GM18499 (cell line): Measurements from ENCODE around the gene ITPRIPL2.

ENCODE experiments used
- ATAC-seq: cut with Tn5 transposase; IDR thresholded peaks from one replicate; pipeline ENCODE4 v1.9.1; 2021; ENCODE audit warnings: moderate number of reproducible peaks; ENCODE audit not compliant: insufficient read depth, unreplicated experiment

Gene ITPRIPL2

GRCh38 chr16:19138601-19139000 is 24.8 kb downstream of the ITPRIPL2 start:
- ATAC-seq: no peak

DNA sequence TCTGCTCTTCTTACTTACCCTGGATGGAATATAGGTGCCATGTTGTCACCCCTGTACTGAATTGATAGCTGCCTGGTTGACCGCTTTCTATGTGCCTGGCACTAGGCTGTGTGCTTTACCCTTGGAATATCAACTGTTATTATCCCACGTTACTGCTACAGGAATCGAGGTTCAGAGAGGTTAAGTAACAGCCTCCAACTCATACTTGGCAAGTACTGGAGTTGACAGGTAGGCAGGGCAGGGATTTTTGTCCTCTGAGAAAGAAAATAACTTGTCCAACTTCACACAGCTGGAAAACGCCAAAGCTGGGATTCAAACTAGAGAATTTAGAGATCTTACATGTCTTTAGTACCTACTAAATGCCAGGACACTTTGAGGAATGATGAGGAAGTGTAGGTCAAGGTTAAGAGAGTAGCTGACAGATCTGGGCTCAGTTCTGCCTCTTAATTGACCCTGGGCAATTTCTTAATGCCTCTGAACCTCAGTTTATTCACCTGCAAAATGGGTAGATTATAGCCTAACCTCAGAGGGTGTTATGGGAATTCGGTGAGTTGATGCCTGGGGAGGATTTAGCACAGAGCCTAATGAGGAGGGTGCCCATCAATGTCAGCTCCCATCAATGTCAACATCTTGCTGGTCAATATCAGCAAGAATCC is 25.8 kb downstream of the ITPRIPL2 start:
- ATAC-seq: no peak

DNA sequence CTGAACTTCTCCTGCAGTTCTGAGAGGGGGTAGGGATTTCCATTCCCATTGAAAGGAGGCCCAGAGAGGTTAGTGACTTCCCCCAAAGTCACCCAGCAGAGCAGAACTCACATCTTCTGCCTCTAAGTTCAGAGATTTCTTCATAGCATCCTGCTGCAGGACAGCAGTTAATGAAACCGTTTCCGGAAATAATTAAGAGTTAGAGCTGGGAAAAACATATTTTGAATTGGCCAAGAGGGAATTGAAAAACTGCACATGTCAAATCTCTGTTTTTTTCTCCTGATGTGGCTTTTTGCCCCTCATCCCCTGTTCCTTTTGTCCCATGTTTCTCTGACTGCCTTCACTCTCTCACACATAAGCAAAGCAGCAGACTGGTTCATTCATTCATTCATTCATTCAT is 26.6 kb downstream of the ITPRIPL2 start:
- no peak for ATAC-seq

- ATAC-seq: no peak
These were observed 29.3 kb downstream of the ITPRIPL2 start for GRCh38 chr16:19142939-19143598.

DNA sequence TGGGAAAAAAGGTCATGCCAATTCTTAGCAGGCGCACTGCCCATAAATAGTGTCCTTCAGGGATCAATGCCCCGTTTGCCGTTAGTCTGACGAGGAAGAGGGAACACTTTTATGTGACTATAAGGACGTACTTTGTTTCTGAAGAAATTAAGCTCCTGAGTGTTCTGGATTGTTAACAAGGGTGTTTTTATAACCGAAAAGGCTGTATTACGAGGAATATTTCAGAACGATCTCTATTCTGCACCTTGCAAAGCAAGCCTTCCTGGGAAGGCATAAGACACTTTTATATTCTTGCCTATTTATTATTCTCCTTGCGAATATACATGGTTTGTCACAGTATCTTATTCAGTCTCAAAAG is 29.8 kb downstream of the ITPRIPL2 start:
- no peak for ATAC-seq

- ATAC-seq: no peak
These were observed 31.2 kb downstream of the ITPRIPL2 start for GRCh38 chr16:19145010-19145409.

- ATAC-seq: no peak
These were observed 33.4 kb downstream of the ITPRIPL2 start for GRCh38 chr16:19147126-19147525.

DNA sequence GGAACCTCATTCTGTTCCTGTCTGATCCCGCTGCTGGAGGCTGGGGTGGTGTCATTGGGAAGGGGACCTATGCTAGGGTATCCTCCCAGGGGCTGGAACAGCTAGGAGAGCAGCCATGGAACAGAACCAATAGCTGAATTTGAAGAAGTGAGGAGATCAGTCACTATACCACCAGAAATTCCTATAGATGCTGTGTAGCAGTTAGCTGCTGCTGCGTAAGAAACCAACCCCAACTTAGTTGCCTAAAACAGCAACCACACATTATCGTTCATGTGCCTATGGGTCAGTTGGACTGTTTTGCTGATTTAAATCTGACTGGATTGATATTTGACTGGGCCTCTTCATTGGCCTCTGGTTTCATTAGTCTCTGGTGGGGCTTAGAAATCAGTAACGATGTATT is 33.9 kb downstream of the ITPRIPL2 start:
- no peak for ATAC-seq

DNA sequence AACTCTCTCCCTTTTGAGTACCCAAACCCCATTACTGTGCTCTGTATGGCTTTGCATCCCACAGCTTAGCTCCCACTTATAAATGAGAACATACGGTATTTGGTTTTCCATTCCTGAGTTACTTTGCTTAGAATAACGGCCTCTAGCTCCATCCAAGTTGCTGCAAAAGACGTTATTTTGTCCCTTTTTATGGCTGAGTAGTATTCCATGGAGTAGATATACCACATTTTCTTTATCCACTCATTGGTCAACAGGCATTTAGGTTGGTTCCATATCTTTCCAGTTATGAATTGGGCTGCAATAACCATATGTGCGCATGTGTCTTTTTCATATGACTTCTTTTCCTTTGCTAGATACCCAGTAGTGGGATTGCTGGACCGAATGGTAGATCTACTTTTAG is 34.4 kb downstream of the ITPRIPL2 start:
- no peak for ATAC-seq

DNA sequence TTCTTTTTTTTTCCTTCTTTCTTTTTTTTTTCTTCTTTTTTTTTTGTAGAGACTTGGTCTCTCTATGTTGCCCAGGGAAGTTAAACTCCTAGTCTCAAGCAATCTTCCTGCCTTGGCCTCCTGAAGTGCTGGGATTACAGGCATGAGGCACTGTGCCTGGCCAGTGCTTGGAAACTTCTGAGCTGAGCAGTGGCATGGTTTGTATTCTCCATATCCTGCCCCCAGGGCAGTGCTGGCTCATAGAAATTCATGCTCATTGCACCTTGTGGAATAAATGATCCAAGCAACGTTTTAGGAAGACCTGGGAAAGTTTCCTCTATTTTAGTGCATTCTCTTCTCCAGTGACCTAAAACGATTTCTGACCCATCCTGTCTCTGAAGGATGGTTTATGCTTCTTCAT is 37.5 kb downstream of the ITPRIPL2 start:
- ATAC-seq: no peak

DNA sequence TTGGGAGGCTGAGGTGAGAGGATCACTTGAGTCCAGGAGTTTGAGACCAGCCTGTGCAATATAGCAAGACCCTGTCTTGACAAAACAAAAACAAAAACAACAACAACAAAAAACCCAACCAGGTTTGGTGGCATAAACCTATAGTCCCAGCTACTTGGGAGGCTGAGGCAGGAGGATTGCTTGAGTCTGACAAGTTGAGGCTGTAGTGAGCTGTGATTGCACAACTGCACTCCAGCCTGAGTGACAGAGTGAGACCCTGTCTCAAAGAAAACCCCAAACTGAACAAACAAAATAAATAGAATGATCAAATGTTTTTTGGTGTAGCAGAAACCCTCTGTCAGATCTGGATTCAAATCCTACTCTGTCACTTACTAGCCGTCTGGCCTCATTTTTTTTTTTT is 38.3 kb downstream of the ITPRIPL2 start:
- no peak for ATAC-seq

DNA sequence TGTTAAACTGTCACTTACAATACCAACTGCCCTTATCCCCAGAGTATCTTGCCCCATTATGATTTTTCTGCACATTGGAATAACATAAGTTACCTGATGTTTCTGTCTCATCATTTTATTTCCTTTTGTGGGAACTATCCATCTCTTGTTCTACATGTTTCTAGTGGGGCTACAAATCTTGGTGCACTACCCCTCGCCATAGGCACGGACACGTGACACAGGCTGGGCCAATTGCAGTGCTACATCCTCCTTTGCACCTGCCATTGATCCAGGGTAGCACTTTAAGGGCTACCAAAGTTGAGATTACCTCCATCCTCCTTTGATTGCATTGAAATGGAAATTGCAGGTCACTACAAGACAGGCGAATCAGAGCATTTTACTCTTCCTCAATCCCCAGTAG is 40.1 kb downstream of the ITPRIPL2 start:
- no peak for ATAC-seq

GRCh38 chr16:19162085-19162484 is 48.3 kb downstream of the ITPRIPL2 start:
- no peak for ATAC-seq

DNA sequence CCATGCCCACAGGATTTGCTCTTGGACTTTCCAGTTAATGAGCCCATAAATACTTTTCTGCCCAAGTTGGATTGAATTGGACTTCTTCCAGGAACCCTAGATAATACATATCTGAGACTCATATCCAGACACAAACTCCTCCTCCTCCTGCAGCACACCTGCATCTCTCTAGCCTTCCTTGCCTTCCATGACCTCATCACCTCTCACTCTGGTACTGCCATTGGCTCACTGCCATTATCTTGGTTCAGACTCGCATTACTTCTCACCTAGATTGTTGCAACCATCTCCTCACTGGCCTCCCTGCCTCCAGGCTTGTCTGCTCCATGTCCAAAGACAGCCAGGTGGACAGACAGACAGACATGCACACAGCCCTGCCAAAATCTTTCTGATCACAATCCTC is 49.5 kb downstream of the ITPRIPL2 start:
- no peak for ATAC-seq

GRCh38 chr16:19164285-19164684 is 50.5 kb downstream of the ITPRIPL2 start:
- ATAC-seq: no peak

- ATAC-seq: no peak
These were observed 51.3 kb downstream of the ITPRIPL2 start for GRCh38 chr16:19165101-19165500.

DNA sequence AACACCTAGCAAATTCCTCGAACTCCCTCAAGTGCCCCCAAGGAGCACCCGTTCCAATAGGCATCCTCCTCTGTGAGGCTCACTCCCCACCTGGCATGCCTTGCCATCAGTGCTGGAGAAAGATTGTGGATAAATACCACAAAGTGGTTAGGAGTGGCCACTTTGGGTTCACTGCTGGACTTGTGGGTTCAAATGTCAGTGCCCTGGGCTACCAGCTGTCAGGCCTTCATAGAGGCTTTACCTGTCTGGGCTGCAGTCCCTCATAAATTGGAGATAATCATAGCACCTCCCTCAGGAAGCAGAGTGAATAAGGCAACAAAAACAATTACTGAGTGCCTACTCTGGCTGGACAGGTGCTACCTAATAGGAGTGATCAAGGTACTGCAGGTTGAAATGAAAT is 52.7 kb downstream of the ITPRIPL2 start:
- ATAC-seq: no peak

GRCh38 chr16:19167710-19168370 is 54.1 kb downstream of the ITPRIPL2 start, which contains the start of gene SYT17:
Gene SYT17, plus strand, starts transcription at chr16:19168240. Its CDS starts 407 bp downstream, at chr16:19168647.
- no peak for ATAC-seq

DNA sequence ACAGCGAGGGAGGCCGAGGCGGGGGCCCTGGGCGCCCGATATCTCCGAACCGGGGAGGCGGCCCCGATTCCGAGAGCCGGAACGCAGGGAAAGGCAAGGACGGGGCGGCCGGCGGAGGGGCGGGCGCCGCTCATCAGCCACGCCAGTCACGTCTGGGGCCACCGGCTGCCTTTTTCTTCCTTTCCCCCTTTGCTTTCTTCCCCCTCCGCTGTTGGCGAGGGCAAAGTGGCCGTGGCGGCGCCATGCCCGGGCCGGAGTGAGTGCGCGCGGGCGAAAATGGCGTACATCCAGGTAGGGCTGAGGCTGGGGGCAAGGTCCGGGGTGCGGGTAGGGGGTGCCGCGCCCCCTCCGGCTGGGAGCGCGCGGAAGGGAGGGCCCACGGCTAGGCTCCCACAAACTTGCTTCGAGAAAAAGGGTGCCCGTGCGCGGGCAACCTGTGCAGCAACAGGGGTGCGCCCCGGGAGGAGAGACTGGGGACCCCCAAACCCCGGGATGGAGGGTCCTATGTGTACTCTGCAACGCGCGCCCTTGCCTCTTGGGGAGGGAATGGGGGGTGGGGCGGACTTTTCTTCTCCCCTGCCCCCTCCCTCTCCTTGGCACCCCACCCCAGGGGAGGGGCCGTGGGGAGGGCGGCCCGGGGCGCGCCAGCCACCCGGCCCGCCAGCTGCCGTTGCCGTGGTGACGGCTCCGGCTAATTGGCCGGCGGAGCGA is 54.8 kb downstream of the ITPRIPL2 start:
- no peak for ATAC-seq

GRCh38 chr16:19169082-19169639 is 55.4 kb downstream of the ITPRIPL2 start:
- ATAC-seq: no peak
